Activated gamma-delta T cell treated with anti-CD3 and anti-CD28 coated beads, Interleukin-2, amount 50 U/mL, for 16 hours (primary cell): ENCODE measurements around the gene SPRED1.

Experiments used
- DNase-seq: peaks from one replicate; pipeline ENCODE4 v3.0.0-alpha.2; 2020; ENCODE audit warnings: low read depth

SPRED1 gene

DNA sequence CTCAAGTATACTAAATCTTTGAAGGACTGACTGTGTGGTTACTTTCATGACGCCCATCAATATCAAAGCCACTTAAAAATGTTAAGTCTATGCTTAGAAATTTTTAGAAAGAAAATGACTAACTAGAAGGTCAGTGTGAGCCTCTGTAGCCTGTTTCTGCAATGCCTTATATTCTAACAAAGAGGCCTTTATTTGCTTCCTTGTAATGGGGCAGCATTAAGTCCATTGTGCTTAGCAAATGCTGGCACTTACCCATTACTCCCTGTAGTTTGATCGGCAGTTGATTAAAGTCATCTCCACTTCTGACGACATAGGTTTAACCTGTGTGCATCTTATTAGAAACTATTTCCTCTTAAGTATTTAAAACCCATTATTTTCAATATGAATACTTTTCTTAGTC is 109.7 kb downstream of the SPRED1 start:
- no peak for DNase-seq

DNA sequence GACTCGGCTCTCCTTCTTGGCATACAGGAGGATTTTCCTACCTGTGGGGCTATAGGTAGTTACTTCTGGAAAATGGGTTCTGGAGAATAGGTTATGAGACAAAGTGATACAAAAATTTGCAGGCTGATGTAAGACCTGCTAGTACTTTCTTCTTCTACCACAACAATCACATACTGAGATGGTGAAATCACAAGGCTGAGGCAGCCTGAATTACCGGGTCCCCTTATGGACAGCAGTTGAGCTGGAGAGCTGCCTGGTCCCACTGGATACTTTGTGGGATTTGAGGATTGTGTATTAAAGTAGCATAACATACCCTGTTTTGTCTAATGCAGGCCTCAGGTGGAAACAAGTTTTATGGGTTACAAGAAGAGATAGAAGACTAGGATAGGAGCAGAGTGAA is 114.8 kb downstream of the SPRED1 start:
- DNase-seq: no peak

DNA sequence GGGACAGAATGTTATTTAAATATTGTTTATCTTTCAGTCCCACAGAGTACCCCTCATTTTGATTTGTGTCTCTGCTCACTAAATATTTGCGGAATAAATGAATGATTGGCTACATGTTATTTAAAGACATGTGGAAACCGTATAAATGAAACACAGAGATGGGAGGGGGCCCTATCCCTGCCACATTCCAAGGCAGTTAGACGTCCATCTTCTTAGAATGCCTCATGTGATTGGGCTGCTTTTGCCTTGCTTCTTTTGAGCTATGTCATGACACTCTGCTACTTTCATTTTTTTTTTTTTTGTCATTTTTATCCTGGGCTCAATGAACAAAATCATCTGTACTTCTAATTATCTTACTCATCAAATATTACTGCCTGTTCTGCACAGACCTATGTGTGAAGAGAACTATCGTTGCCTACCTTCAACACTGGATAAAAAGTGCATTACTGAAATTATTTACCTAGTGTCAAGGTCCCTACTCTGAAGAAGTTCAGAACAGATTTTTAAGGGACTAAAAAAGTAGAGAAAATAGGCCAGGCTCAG is 117.4 kb downstream of the SPRED1 start:
- DNase-seq: no peak

DNA sequence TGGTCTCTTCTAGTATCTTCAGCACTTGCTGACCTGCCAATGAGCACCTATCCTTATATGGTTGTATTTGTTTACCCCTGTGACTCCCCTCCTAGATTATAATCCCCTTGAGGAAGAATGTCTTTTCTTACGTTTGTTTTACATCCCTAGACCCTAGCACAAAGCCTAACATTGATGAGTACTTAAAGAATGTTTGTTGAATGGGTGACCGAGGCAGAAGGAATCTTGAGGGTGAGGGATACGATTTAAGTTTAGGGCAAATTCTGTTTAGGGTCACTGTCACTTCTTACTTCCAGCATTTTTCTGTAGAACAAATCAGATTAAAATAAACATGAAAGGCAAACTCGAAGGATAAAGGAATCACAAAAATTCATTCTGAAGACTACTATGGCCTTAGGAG is 120.4 kb downstream of the SPRED1 start:
- no peak for DNase-seq

DNA sequence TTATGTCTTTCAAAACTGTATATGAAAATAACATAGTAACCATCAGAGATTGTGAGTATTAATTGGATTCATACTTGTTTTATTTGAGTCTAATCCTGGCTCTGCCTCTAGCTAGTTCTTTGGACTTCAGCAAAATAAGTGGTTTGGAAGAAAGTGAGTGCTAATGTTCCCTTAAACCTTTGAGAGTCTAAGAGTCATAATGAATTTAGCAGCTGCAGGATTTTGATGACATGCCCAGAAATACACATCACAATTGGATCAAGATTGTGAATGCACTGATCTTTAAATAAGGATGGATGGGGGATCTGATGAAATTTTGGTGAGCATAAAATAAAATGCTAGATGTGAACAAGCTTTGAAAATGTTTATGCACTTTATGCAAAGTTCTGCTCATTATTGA is 121.4 kb downstream of the SPRED1 start:
- DNase-seq: no peak

DNA sequence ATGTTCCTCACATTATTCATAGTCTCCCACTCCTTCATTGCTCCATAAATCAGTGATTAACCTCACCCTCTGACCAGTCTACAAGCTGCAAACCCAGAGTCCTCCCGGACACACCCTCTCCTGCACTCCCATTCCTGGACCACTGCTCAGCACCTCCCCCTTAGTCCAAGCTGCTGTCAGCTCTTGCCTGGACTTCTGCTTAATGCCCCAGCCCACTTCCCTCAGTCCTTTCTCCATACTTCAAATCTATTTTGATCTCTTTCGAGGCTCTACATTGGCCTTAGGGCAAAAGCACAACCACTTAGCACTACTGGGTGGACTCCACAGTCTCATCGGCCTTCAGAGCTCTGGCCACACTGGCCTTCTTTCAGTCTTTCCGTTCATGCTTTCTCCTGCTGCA is 121.9 kb downstream of the SPRED1 start:
- no peak for DNase-seq

DNA sequence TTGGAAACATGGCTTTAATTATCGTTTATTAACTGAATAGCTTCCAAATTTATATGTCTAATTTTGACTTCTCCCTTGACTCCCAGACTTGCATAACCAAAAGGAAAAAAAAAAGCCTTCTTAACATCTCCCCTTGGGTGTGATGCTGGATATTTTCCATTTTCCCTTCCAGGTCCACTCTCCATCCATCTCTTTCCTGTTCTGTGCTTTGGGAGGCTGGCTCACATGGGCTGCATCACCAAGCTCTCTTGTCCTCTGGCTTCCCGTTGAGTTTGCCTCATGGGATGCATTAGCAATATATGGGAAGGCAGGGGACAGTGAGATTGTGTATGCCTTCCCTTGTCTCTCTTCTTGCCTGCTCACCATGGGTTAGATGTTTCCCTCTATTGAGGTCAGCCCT is 123.4 kb downstream of the SPRED1 start:
- no peak for DNase-seq

DNA sequence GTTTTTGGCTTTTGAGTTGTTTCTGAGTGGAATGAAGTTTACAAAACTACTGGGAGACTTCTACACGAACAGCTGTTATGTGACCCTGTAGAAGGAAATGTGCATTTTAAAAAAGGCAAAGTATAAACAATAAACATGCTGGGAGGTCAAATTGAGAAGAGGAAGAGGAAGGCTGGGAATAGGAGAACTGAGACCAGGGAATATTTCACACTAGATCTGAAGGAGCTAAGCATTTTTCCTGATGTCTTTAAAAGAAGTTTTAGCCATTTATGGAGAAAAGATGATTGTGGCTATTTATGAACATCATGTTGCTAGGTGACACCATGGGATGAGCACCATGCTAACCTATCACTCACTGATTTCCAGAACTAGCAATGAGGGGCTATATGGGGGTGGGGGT is 125.0 kb downstream of the SPRED1 start:
- DNase-seq: no peak

DNA sequence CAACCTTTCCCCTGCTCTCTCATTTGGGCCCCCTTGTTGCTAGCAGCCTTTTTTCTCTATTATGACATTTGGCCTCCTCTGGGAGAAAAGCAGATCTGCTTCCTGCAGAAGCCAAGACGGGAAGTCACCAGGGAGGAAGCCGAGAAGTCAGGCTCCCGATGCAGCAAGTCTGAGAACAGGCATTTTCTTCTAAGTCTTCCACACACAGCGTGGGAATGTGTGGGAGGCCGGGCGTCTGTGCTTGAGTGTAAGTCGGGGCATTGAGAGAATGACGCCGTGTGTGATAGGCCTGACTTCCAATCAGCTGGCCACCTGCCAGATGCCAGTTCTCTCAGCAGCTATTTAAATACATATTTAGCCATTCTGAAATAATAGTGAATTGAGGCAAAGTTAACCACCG is 125.5 kb downstream of the SPRED1 start:
- DNase-seq: no peak

DNA sequence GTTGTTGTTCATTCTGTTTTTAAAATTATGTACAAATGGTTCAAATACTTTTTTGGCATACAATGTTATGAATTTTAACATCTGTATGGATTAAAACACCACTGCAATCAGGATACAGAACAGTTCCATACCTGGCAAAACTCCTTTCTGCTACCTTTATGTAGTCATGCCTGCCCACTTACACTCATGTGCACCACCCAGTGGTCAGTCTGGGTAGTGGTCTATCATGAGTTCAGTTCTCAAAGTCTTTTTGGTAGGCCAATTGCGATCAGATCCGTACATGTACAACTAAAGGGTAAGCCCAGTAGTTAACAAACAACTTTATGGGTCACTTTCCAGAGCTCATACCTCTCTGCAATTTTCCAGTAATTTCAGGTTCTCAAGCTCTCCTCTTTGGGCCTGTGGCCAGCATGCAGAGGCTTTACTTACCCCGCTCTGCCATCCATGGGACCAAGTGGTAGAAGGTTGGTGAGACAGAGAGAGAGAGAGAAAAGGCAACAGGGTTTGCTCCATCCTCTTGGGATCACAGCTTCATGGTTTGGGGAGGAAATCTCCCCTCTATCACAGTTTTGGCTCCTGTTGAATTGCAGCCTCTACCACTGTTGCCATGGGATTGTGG is 137.4 kb downstream of the SPRED1 start:
- peak; percentile 29 for DNase-seq

DNA sequence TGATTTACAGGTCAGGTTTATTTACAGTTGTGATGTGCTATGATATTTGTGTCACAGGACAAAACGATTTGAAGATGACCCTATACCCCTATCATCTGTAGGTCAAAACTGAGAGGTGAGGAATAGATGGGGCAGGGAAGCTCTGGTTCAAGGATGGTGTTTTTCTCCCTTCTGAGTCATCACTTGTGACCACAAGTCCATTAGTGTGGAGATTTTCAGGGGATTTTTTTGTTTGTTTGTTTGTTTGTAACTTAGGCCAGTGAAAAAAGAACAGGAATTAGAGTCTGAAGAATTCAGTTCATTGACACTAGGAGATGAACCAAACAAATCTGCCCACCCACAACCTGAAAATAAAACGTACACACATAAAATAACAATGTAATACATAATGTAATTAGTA is 138.6 kb downstream of the SPRED1 start:
- DNase-seq: no peak

DNA sequence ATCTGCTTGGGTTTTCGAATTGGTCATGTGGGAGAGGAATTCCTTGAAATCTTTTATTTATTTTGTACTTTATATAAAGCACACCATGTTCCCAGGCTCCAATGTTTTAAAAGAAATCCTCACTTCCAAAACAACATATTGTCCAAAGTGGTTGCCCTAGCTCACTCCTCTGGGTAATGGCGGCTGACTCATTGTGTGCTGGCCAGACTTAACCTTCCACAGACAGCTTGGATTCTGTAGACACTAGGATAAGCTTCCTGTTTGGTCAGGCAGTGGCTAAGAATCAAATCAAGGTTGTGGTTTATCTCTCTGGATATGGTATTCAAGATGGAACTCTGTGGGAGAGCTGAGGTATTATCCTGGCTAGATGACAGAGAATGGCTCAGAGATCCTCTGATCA is 145.5 kb downstream of the SPRED1 start:
- no peak for DNase-seq

DNA sequence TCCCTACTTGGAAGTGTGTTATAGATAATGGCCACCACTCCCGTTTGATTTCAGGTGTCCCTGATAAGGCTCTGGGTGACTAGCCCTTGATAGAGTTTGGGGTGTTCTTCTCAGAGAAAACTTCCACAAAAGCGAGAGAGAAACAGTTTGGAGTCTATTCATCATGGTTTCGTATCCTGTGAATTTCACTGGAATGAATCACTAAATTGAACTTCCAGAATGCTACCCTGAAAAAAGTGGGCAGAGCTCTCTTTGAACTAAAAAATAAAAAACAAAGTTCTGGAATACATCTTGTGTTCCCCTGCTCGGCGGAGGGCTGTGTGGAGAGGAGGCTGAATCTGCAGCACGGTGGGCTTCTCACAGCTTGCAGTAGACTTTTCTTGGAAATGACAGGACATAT is 148.5 kb downstream of the SPRED1 start:
- DNase-seq: no peak

DNA sequence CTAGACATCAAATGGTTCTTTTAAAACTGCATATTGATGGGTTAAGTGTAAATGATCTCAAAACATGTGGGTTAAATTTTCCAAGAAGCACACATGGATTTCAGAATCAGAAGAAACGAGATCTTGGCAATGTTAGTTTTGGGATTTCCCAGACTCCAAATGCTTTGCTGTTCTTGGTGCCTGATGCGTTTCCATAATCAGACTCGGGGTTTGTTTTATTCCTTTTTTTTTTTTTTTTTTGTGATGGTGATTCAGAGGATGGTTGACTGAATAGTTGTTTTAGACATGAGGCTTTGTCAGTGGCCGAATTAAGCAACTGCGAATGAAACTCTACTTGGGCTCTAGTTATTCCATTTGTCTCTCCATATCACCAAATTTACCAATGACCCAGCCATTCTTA is 149.1 kb downstream of the SPRED1 start:
- DNase-seq: no peak

DNA sequence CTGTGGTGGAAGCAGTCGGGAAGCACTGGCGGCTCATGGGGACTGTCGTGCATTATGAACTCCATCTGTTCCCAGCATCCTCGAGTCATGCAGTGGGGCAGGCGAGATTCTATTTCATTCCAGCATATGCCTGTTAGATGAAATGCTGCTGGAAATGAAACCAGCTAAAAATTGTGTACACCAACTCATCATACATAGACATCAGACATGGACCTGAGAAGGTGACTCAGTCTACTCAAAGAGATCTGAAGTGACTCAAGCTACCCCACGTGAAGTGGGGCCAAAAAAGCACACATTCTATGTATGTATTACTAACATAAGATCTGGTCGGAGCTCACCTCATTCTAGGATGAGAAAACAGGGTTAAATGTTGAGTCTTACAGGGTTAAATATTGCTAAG is 153.8 kb downstream of the SPRED1 start:
- no peak for DNase-seq
